ENCODE data around the gene PNMA5.
"Not testable (repeated sequence)": the region's sequence is repeated elsewhere in the genome, so short reads cannot be mapped to it uniquely, and the experiment has no call there.

- TF ChIP-seq RAD21 (IDR thresholded peaks at IDR 0.05; ENCODE audit: low read length); CTCF (IDR thresholded peaks at IDR 0.05); POLR2AphosphoS5 (IDR thresholded peaks at IDR 0.05; ENCODE audit: low read depth, low read length): not testable (repeated sequence)
These were observed 6.8 kb downstream of the PNMA5 start for GRCh38 chrX:152987156-152987555.
